Measurements from ENCODE around the gene EPS15. TPM values are rescaled to one million over a fixed set of nuclear protein-coding genes. Genes with fewer than 3 reads are reported as not detected.

EPS15 gene
- total and polyA plus RNA-seq, 9 of the 15 experiments (the other 6 are each of a cell fraction or from before 2014, with no cell fraction given), result 23.1 to 69.0 (median 41.7) TPM

DNA sequence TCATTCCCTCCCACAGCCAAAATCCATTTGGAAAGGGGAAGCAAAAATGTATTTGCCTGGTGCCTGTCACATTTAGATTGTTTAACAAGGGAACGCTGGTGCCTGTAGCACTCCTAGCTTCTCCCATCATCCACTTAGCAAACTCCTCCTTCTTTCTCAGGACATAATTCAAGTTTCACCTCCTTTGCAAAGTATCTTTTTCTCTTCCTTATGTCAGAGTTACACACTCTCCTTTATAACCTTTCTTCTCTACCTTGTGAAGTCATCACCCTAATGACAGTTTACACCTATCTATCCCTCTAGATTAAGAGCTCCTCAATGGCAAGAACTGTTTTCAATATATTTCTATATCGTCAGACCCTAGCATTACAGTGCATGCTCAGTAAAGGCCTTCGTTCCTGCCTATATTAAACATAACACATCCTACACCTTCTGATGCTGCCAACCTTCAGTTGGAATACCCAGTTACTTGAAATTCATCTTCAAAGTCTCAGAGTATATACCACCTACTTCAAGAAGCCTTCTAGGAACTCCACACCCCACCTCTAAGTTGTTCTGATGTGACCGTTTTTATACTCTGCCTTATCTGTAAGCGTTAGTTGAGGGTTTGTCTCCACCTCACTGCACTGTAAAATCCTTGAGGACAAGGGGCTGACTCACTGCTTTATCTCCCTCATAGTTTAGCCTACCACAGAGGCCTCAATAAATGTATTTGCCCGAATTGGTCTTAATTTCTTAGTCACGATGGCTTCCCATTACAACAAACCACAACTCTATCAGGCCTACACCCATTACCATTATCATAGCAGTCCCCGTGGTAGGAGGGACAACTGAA lies 1.0 kb upstream of the EPS15 start (continued):
- TF ChIP-seq, protein P1, sequence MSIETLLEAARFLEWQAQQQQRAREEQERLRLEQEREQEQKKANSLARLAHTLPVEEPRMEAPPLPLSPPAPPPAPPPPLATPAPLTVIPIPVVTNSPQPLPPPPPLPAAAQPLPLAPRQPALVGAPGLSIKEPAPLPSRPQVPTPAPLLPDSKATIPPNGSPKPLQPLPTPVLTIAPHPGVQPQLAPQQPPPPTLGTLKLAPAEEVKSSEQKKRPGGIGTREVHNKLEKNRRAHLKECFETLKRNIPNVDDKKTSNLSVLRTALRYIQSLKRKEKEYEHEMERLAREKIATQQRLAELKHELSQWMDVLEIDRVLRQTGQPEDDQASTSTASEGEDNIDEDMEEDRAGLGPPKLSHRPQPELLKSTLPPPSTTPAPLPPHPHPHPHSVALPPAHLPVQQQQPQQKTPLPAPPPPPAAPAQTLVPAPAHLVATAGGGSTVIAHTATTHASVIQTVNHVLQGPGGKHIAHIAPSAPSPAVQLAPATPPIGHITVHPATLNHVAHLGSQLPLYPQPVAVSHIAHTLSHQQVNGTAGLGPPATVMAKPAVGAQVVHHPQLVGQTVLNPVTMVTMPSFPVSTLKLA (conservative IDR thresholded peaks at IDR 0.05), result peak; percentile 31 to 66; a peak in 3 of 4 replicates
- TF ChIP-seq, protein P2, sequence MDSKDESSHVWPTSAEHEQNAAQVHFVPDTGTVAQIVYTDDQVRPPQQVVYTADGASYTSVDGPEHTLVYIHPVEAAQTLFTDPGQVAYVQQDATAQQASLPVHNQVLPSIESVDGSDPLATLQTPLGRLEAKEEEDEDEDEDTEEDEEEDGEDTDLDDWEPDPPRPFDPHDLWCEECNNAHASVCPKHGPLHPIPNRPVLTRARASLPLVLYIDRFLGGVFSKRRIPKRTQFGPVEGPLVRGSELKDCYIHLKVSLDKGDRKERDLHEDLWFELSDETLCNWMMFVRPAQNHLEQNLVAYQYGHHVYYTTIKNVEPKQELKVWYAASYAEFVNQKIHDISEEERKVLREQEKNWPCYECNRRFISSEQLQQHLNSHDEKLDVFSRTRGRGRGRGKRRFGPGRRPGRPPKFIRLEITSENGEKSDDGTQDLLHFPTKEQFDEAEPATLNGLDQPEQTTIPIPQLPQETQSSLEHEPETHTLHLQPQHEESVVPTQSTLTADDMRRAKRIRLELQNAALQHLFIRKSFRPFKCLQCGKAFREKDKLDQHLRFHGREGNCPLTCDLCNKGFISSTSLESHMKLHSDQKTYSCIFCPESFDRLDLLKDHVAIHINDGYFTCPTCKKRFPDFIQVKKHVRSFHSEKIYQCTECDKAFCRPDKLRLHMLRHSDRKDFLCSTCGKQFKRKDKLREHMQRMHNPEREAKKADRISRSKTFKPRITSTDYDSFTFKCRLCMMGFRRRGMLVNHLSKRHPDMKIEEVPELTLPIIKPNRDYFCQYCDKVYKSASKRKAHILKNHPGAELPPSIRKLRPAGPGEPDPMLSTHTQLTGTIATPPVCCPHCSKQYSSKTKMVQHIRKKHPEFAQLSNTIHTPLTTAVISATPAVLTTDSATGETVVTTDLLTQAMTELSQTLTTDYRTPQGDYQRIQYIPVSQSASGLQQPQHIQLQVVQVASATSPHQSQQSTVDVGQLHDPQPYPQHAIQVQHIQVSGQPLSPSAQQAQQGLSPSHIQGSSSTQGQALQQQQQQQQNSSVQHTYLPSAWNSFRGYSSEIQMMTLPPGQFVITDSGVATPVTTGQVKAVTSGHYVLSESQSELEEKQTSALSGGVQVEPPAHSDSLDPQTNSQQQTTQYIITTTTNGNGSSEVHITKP (IDR thresholded peaks at IDR 0.05; ENCODE audit: partially characterized antibody), result peak; percentile 65
- TF ChIP-seq TARDBP (IDR thresholded peaks at IDR 0.05) (no peak), ZBTB17 (CRISPR knock-in tag; IDR thresholded peaks at IDR 0.05) (peak; percentile 54), RB1 (IDR thresholded peaks at IDR 0.05; ENCODE audit: low read depth) (no peak), MTF1 (CRISPR knock-in tag; IDR thresholded peaks at IDR 0.05; ENCODE audit: borderline replicate concordance) (no peak), KAT8 (IDR thresholded peaks at IDR 0.05; ENCODE audit: low read depth) (no peak), POLR3G (IDR thresholded peaks at IDR 0.05; ENCODE audit: extremely low read depth, insufficient read length, insufficient replicate concordance) (no peak)
- TF ChIP-seq, protein P3, sequence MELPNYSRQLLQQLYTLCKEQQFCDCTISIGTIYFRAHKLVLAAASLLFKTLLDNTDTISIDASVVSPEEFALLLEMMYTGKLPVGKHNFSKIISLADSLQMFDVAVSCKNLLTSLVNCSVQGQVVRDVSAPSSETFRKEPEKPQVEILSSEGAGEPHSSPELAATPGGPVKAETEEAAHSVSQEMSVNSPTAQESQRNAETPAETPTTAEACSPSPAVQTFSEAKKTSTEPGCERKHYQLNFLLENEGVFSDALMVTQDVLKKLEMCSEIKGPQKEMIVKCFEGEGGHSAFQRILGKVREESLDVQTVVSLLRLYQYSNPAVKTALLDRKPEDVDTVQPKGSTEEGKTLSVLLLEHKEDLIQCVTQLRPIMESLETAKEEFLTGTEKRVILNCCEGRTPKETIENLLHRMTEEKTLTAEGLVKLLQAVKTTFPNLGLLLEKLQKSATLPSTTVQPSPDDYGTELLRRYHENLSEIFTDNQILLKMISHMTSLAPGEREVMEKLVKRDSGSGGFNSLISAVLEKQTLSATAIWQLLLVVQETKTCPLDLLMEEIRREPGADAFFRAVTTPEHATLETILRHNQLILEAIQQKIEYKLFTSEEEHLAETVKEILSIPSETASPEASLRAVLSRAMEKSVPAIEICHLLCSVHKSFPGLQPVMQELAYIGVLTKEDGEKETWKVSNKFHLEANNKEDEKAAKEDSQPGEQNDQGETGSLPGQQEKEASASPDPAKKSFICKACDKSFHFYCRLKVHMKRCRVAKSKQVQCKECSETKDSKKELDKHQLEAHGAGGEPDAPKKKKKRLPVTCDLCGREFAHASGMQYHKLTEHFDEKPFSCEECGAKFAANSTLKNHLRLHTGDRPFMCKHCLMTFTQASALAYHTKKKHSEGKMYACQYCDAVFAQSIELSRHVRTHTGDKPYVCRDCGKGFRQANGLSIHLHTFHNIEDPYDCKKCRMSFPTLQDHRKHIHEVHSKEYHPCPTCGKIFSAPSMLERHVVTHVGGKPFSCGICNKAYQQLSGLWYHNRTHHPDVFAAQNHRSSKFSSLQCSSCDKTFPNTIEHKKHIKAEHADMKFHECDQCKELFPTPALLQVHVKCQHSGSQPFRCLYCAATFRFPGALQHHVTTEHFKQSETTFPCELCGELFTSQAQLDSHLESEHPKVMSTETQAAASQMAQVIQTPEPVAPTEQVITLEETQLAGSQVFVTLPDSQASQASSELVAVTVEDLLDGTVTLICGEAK (IDR thresholded peaks at IDR 0.05), result 0 out of 2 replicates have a peak, but pooled peaks have one; percentile 34
- TF ChIP-seq, protein P3 (CRISPR knock-in tag; IDR thresholded peaks at IDR 0.05), result no peak
- TF ChIP-seq, protein P4, sequence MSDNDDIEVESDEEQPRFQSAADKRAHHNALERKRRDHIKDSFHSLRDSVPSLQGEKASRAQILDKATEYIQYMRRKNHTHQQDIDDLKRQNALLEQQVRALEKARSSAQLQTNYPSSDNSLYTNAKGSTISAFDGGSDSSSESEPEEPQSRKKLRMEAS (CRISPR knock-in tag; IDR thresholded peaks at IDR 0.05), result no peak

All from K562 (cell line).